ENCODE measurements around the gene FCHSD1.

FCHSD1 gene

DNA sequence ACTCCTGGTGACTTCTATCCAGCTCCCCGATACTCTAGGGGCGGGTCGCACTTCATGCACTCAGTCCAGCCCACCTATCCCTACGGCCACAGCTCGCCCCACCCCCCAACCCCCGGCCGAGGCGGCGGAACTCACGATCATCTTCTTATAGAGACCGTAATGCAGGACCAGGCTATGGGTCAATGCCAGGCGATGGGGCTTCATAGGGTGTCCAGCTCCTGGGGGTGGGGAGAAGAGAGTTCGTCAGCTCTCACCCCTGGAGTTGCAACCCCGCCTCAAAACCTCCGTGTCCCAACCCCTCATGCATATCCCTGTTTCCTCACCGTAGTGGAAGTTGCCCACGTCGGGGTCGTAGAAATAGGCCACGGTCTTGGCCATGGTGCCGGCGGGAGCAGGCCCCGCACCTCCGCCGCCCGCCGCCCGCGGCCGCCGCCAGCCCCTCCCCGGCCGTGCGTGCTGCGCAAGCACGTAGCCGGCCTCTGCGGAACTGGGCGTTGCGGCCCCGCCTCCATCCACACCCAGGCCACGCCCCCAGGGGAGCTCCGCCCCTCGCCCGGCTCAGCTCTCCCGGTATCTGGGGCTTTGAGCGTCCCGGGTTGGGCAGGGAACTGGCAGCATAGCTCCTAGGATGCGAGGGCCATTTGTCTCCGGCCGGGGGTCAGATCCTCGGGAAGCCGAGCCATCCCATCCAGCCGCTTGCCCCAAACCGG is 14.7 kb downstream of the FCHSD1 start, which contains the start of the genes HDAC3 and RELL2:
Gene HDAC3 (minus strand): TSS at position 437 of the 710 bp plus-strand sequence. CDS start 59 bp downstream, at position 378.
Gene RELL2 (plus strand): TSS at position 585 of the 710 bp plus-strand sequence. CDS start 1,229 bp downstream, outside the sequence.
- H3K27me3 ChIP-seq, result no peaks in the 10 kb centered on the region
- H3K9ac ChIP-seq, result peak within 1 kb of the TSS; percentile 89
- H4K20me1 ChIP-seq, result peaks cover 45% of the 10 kb centered on the region
- H3K9me3 ChIP-seq, result no peaks in the 10 kb centered on the region
- peaks cover 41% of the 10 kb centered on the region for H3K4me1 ChIP-seq
- no peak for TF ChIP-seq Cebpa-rat (IDR thresholded peaks at IDR 0.05)
- peak within 1 kb of the TSS; percentile 79 for H3K27ac ChIP-seq
- H3K4me3 ChIP-seq, result peak within 1 kb of the TSS; percentile 86
- peaks cover 58% of the 10 kb centered on the region for H3K36me3 ChIP-seq
- H3K4me2 ChIP-seq, result peak within 1 kb of the TSS; percentile 99

GRCh38 chr5:141636106-141636412 is 15.2 kb downstream of the FCHSD1 start:
- TF ChIP-seq Cebpa-rat (IDR thresholded peaks at IDR 0.05), result no peak
- no peaks in the 10 kb centered on the region for H3K9me3 ChIP-seq
- no peaks in the 10 kb centered on the region for H3K27me3 ChIP-seq
- H3K4me2 ChIP-seq, result peak overlapping the region; percentile 99
- H4K20me1 ChIP-seq, result peaks cover 50% of the 10 kb centered on the region
- H3K27ac ChIP-seq, result peak overlapping the region; percentile 79
- peak overlapping the region; percentile 86 for H3K4me3 ChIP-seq
- peak overlapping the region; percentile 89 for H3K9ac ChIP-seq
- peaks cover 41% of the 10 kb centered on the region for H3K4me1 ChIP-seq
- peaks cover 58% of the 10 kb centered on the region for H3K36me3 ChIP-seq

- Histone ChIP-seq H4K20me1 (peaks cover 54% of the 10 kb centered on the region), H3K9ac (peak overlapping the region; percentile 89), H3K36me3 (peaks cover 58% of the 10 kb centered on the region), H3K4me3 (peak overlapping the region; percentile 86), H3K4me2 (peak overlapping the region; percentile 99), H3K27ac (peak overlapping the region; percentile 79), H3K9me3 (no peaks in the 10 kb centered on the region), H3K4me1 (peaks cover 41% of the 10 kb centered on the region), H3K27me3 (no peaks in the 10 kb centered on the region)
- no peak for TF ChIP-seq Cebpa-rat (IDR thresholded peaks at IDR 0.05)
Observed at GRCh38 chr5:141635646-141636045, 15.6 kb downstream of the FCHSD1 start.

GRCh38 chr5:141634720-141635119 is 16.5 kb downstream of the FCHSD1 start:
- Histone ChIP-seq H3K4me2 (peak overlapping the region; percentile 99), H3K9ac (peak overlapping the region; percentile 89; the same call in 1 of the 2 replicates), H3K4me3 (no peak overlapping the region), H3K36me3 (peaks cover 58% of the 10 kb centered on the region), H3K27me3 (no peaks in the 10 kb centered on the region), H3K4me1 (peaks cover 41% of the 10 kb centered on the region), H3K27ac (no peak overlapping the region), H3K9me3 (no peaks in the 10 kb centered on the region), H4K20me1 (peaks cover 64% of the 10 kb centered on the region)
- TF ChIP-seq Cebpa-rat (IDR thresholded peaks at IDR 0.05), result no peak

DNA sequence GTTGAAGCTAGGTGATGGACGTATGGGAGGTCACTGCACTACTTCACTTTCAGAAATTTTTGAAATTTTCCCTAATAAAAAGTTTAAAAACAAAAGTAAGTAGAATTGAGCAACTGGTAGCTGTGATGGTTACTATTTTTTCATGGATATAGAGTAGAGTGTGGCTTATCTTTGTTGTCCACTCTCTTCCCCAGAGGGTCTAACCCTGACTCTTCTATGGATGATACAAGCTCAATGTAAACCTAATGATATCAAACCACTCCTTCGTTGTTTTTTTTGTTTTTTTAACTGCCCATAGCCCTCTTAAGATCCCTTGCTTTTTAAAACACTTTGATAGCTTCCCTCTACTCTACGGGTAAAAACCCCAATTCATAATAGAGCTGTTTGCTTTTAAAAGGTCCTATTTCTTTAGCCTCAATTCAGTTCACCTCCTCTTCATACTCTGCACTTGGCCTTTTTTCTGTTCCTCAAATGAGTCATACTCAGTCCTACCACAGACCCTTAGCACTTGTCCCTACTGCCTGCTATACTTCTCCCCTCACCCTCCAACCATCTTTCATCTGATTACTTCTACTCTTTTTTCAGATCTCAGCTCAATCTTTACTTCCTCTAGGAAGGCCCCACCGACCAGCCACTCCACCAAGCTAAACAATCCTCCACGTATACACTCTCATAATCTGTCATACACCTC is 17.2 kb downstream of the FCHSD1 start:
- no peak overlapping the region for H3K27ac ChIP-seq
- no peaks in the 10 kb centered on the region for H3K9me3 ChIP-seq
- H3K4me2 ChIP-seq, result no peak overlapping the region
- TF ChIP-seq Cebpa-rat (IDR thresholded peaks at IDR 0.05), result no peak
- H3K4me1 ChIP-seq, result peaks cover 40% of the 10 kb centered on the region
- H3K9ac ChIP-seq, result no peak overlapping the region
- peaks cover 71% of the 10 kb centered on the region for H4K20me1 ChIP-seq
- no peak overlapping the region for H3K4me3 ChIP-seq
- no peaks in the 10 kb centered on the region for H3K27me3 ChIP-seq
- peaks cover 59% of the 10 kb centered on the region for H3K36me3 ChIP-seq

- Histone ChIP-seq H3K36me3 (peaks cover 67% of the 10 kb centered on the region), H4K20me1 (peaks cover 77% of the 10 kb centered on the region), H3K4me1 (peaks cover 28% of the 10 kb centered on the region), H3K27me3 (no peaks in the 10 kb centered on the region), H3K4me3 (no peak overlapping the region), H3K9ac (no peak overlapping the region), H3K9me3 (no peaks in the 10 kb centered on the region), H3K27ac (no peak overlapping the region), H3K4me2 (no peak overlapping the region)
- no peak for TF ChIP-seq Cebpa-rat (IDR thresholded peaks at IDR 0.05)
Observed at GRCh38 chr5:141632650-141633049, 18.6 kb downstream of the FCHSD1 start.

DNA sequence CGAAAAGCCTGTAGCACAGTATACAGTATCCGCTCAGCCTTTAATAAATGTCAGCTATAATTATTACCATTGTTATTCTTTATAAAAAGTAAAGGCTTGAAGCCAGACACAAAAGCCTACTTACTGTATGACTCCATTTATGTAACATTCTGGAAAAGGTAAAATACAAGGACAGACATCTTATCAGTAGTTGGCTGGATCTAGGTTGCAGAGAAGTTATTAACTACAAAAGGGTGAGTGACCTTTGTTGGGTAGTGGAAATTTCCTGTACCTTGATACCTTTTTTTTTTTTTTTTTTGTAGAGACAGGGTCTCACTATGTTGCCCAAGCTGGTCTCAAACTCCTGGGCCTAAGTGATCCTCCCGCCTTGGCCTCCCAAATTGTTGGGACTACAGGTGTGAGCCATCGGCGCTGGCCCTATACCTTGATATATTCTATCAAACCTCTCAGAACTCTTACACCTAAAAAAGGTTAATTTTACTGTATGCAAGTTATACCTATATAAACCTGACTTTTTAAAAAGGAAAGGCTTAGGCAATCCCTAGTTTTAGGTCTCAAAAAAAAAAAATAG is 20.6 kb downstream of the FCHSD1 start:
- Histone ChIP-seq H3K27me3 (no peaks in the 10 kb centered on the region), H3K4me2 (no peak overlapping the region), H3K27ac (no peak overlapping the region), H3K36me3 (peaks cover 86% of the 10 kb centered on the region), H3K9me3 (no peaks in the 10 kb centered on the region), H3K9ac (no peak overlapping the region), H3K4me3 (no peak overlapping the region), H4K20me1 (peaks cover 69% of the 10 kb centered on the region), H3K4me1 (peaks cover 23% of the 10 kb centered on the region)
- TF ChIP-seq Cebpa-rat (IDR thresholded peaks at IDR 0.05), result no peak

DNA sequence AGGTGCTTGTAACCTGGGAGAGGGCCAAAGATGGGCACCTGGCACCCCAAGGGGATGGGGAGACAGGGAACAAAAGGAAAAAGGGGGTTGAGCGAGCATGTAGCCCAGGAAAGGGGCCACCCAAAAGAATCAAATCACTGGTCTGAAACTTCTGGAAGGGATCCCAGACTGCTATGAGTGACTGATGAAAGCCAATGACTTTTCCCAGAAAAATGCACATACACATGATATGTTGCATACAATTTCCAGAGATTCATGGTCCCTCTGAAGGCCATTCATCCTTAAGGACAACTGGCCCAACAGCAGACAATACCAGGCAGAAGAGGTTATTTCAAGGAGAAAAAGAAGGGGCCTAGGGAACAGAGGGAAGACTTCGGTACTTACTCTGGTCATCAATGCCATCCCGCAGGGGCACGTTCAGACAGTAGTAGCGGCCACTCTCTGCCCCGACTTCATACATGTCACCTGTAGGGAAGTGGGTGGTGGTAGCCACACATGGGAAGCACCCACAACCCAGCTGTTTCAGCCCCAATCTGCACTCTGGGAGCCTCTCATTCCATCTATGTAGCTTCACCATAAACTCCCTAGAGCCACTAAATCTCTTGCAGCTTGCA is 22.9 kb downstream of the FCHSD1 start:
- TF ChIP-seq Cebpa-rat (IDR thresholded peaks at IDR 0.05), result no peak
- H3K27ac ChIP-seq, result no peak overlapping the region
- no peak overlapping the region for H3K9ac ChIP-seq
- peaks cover 95% of the 10 kb centered on the region for H3K36me3 ChIP-seq
- peaks cover 46% of the 10 kb centered on the region for H4K20me1 ChIP-seq
- no peaks in the 10 kb centered on the region for H3K27me3 ChIP-seq
- H3K9me3 ChIP-seq, result no peaks in the 10 kb centered on the region
- no peak overlapping the region for H3K4me3 ChIP-seq
- peaks cover 11% of the 10 kb centered on the region for H3K4me1 ChIP-seq
- no peak overlapping the region for H3K4me2 ChIP-seq

- Histone ChIP-seq H3K4me3 (no peak overlapping the region), H3K36me3 (peaks cover 91% of the 10 kb centered on the region), H3K27ac (no peak overlapping the region)
Observed at GRCh38 chr5:141623611-141624010, 27.6 kb downstream of the FCHSD1 start.

More at GRCh38 chr5:141623611-141624010, 27.6 kb downstream of the FCHSD1 start:
- TF ChIP-seq Cebpa-rat (IDR thresholded peaks at IDR 0.05), result no peak
- Histone ChIP-seq H4K20me1 (peaks cover 4% of the 10 kb centered on the region; the same call in 1 of the 2 replicates), H3K4me1 (peaks cover 5% of the 10 kb centered on the region; the same call in 1 of the 2 replicates), H3K4me2 (no peak overlapping the region), H3K9ac (no peak overlapping the region), H3K9me3 (no peaks in the 10 kb centered on the region), H3K27me3 (no peaks in the 10 kb centered on the region)

All from BLaER1 (cell line).